ENCODE data around the gene SPNS2.

Gene SPNS2

DNA sequence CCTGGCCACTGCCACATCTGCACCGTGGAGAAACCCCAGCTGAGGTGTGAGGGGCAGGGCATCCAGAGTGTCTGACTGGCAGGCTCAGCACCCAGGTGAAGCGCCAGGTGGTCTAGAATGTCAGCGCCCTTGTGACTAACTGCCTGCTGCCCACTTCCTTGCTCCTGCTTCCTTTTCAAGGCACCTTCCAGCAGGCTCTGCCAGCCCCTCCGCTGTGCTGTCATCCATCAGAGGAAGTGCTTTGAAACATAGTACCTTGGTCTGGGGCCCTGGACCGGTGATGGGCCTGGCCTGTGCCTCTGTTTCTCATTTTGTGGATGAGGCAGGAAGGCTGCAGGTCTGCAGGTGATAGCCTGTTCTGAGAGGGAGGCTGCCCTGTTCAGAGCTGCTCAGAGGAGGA, 5.5 kb downstream of the SPNS2 start:
- DNase-seq: no peak

DNA sequence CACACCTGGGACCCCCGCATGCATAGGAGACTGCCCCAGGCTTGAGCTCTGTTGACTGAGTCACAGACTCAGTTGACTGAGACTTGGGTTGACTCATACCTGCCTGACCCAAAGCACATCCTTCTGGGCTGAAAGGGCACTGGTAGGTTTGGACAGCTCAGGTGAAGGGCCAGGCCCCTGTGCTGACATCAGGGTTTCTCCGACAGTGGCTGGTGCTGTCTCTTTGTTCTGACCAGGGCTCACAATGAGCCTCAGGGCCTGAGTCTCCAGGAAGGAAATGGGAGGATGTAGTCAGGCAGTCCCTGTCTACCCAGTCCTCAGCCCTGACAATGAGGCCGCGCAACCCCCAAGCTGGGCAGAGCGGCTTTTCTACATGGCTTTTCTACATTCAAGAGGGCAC, 6.5 kb downstream of the SPNS2 start:
- no peak for DNase-seq

DNA sequence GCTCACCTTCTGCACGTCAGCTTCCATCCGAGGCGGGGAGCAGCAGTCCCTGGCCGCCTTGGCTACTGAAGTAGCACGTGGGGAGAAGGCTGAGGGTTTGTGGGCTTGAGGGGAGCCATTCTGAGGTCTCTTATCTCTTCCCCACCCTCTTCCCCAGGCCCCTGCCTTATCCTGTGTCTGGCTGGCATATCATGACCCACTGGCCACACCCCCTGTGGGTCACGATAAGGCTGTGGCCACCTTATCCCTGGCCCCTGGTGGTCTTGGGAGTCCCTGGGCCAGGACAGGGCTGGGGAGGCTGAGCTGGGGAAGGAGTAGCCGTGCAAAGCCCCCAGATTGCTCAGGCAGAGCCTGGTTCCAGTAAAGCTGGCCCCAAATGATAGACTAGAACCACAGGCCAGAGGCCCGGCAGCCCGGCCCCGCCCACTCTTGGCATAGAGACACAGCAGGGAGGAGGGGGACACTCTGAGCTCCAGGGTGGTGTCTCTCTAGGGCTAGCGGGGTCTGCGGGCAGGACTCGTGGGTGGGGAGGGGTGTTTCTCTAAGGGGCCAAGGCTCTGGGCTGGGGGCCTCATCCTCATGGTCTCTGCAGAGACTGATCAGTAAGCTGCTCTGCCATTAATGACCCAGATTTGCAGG, 7.6 kb downstream of the SPNS2 start:
- DNase-seq: peak; percentile 72

DNA sequence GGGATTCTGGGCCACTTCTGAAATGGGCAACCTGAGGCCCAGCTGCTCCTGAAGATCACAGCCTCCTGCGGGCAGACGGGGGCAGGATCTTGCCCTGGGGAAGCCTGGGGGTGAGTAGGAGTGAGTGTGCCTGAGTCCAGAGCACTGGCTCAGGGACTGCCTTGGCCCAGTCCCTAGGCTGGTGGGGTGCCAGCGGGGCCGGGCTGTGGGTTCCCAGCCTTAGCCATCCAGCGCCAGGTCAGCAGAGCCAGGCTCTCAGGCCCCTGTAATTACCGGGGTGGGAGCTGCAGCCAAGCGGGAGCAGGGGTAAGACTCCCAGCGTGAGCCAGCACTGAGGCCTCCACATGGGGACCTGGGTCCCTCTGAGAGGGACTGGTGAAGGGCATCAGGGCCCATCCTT, 8.2 kb downstream of the SPNS2 start:
- DNase-seq: peak; percentile 67

DNA sequence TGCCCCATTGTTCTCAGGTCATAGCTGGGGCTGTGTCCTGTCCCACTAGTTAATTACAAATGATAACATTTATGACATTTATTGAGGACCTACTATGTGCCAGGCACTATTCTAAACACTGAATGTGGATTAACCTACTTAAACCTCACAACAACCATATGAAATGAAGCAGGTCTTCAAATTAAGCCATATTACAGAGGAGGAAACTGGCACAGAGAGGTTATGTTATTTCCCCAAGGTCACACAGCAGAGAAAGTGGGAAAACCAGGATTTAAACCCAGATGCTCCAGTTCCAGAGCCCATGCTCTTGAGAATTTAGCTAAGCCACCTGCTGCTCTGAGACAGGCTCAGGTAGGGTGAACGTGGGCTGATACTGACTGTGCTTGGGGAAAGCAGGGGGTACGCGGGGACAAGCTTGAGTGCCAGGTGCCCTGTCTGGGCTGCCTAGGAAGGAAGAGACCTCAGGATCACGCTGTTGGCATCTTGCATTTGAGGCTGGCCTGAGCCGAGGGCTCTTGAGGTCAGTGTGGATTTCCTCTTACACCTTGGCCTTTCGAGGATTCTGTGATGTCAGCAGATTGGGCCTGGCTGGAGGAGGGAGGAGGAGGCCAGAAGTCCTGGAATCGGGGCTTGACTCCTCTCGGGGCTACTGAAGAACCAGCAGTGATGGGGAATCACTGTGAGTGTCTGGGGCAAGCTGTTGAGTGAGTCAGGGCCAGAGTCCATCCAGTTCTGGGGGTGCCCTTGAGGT, 8.9 kb downstream of the SPNS2 start:
- DNase-seq: no peak

DNA sequence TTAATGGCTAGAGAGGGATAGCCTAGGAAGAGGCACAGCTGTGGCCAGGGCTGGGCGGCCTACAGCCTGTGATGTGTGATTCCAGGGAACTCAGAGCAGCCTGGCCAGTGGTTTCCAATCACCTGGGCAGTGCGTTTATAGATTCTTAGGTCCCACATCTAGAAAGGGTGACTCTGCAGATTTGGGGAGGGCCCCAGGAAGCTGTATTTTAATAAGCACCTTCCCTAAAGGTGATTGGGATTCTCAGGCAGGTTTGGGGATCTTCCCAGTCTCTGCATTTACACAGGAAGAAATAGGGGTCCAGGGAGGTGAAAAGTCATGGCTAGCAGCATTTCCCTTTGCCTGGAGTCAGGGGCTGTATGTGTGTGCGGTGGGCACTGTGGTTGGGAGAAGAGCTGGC, 9.5 kb downstream of the SPNS2 start:
- no peak for DNase-seq

DNA sequence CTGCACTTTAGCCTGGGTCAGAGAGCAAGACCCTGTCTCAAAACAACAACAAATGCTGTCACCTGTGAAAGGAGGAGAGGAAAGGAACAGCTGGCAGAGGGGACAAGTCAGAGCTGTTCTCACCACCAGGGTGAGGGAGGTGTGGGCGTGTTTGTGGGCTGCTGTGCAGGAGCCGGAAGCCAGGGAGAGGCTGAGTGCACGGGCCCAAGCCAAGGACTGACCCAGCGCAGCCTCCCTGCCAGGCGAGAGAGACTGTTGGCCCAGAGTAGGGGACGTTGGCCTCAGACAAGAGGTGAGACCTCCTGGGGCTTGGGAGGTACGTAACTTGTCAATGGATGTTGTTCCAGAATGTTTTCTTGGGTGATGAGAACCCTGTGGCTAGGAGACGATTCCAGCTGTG, 10.7 kb downstream of the SPNS2 start:
- DNase-seq: no peak

DNA sequence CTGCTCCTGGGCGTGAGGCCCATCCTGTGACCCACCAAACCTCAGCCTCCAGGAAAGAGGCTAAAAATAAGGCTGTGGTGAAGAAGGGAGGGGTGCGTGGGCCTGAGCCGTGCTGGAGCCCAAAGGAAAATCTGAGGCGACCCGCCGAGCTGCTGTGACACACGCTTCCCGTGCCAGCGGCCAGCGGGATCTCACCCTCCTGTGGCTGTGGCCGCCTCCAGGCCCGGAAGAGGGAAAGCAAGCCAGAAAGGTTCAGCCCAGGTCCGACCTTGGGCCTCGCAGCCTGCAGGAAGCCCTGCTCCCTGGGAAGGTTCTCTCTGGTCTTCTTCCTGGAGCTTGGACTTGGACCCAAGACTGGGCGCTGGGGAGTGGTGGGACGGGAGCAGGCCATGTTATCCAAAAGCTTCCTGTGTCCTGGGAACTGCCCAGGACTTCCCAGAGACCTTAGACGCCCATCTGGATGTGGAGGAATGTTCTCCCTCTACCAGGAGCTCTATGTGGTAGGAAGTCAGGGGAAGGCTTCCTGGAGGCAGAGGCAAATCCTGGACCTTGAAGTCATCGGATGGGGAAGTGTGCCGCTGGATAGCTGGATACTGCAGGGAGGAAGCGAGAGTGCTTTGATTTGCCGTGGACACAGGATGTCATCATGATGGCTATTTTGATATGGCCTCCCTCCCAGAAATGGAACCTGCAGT, 11.4 kb downstream of the SPNS2 start:
- DNase-seq: peak; percentile 76

DNA sequence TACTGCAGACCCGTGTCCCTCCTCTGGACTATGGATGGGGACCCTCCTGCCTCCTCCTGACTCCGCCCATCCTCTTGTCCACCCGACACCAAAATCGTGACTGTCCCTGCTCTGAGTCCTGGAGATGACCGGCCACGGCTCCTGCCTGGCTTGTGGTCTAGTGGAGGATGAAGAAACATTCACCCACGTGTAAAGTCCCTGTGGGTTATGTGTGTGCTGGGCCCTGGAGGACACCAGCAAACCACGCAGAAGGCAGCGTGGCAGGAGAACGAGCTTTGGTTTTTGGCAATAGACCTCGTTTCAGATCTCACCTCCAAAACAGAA, 11.9 kb downstream of the SPNS2 start:
- DNase-seq: no peak

DNA sequence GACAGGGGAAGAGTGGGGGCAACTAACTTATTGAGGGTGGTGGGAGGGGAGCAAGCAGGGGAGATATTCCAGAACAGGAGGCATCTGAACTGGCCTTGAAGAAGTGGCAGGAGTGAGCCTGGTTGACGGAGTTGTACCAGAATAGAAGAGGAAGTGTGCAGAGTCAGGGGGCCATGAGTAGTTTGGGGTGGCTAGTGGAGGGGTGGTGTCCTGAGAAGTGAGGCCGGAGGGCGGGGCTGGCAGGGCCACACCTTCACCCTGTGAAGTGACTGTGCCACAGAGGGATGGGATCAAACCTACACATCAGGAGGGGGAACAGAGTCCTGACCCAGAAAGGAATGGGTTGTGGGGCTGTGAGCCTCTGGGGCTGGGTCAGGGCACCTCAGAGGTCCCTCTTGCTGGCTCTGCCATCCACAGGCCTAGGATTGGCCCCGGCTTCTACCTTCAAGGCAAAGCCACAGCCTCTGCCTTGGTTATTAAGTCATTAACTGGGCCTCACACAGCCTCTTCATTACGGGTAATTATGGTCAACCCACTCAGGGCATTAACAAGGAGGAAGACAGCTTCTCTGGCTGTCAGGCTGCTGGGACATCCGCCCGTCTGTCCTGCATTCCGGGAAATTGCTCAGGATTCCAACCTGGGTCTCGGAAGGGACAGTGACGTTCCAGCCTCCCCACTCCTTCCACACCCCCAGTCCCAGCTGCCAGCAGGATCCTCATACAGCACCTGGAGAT, 12.7 kb downstream of the SPNS2 start:
- no peak for DNase-seq

DNA sequence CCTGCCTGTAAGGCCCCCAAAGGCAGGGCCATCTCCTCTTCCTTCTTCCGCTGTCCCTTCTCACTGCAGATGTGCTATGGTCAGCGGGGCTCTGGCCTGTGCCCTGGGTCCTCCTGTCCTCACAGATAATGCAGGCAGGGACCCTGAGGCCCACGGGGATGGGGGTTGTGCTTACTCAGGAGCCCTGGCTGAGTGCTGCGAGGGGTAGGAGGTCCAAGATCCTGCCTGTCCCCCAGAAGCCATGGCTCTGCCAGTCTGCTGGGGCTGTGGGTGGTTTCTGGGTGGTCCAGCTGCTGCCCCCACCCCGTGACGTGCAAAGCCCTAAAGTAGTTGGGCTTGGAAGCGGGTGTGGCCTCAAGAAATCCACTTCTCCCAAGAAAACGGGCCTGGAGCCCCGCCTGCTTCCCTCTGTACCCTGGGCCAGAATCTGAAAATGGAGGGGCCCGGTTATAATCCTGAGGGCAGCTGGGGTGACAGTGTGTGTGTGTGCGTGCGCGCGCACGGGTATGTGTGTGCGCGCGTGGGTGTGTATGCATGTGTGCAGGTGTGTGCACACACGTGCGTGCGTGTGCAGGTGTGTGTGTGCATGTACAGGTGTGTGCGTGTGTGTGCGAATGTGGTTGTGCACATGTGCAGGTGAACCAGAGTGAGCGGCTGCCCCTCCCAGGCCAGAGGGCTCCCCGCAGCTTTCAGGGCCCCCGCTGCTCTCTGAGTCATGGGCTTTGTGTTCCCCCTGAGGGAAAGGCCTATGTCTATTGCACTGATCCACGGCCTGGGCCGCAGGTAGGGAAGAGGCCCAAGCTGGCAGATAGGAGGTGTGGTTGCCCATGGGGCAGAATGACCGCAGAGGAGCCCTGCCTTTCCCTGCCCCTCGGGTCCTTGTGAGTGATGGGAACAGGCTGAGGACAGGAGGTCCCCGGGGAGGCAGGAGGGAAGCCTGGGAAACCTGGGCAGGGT, 13.8 kb downstream of the SPNS2 start:
- no peak for DNase-seq

DNA sequence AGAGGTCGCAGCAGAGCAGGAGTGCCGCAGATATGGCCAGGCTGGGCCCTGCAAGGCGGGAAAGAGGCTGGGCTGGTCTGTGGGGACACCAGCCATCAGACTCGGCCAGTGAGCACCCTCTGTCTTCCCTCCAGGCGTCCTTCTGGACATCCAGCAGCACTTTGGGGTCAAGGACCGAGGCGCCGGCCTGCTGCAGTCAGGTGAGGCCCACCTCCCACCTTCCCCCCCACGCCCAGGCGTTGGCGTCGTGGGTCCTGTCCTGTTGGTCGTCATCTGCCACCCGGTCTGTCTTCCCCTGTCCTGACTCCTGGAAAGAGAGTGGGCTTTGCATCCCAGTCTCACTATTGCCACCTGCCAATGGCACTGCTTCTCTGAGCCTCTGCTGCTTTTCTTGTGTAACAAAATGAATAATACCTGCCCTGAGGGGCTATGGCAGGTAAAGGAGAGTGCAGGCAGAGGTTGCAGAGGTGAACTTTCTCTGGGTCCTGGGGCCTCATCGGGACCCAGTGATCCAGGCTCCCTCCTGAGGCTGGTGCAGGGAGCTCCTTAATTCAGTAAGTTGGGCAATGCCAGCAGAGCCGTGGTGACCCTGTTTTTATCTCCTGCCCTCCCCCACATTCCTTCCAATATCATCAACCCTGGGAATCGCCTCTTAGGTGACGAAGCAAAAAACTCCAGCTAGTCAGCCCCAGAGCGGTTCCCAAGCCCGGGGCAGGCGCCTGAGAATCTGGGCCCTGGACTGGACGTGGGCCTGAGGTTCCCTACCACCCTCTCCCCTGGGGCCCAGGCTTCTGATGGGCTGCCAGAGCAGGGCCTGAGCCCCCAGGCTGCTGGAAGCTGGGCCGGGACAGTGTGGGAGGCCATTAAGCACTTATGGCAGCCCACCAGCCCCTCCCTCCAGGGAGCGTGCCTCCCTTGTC, 14.7 kb downstream of the SPNS2 start:
- DNase-seq: no peak

DNA sequence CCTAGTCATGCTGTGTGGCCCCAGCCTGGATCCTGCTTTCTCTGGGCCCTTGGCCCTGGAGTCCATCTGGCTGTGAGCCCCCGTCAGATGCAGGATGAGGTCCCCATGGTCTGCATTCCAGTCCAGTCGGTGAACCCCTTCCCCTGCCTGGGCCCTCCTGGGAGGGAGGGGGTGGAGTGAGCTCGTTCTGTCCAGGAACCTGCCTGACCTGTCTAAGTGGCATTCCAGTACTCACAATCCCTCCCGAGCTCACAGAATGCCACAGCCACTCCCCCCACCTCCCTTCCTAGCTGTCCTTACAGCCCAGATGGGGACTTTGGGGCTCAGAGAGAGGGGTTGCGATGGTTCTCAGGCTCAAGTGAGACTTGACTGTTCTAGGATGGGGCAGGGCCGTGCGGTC, 15.5 kb downstream of the SPNS2 start:
- no peak for DNase-seq

DNA sequence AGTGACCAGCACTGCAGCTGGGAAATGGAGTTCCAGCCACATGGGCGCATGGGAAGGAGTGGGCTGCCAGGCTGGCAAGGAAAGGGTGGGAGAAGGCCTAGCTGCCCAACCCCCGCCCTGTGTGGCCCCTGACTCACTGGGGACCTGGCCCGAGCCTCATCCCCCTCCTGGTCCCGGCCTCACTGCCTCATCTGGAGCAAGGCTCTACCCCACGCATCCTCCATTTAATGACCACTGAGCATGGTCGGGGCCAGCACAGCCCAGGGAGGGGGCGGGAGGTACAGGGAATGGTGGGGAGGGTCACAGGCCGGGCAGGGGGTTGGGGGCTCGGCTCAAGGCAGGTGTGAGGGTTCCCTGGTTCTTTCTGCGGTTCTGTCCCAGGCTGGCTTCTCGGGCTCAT, 16.1 kb downstream of the SPNS2 start:
- DNase-seq: no peak

DNA sequence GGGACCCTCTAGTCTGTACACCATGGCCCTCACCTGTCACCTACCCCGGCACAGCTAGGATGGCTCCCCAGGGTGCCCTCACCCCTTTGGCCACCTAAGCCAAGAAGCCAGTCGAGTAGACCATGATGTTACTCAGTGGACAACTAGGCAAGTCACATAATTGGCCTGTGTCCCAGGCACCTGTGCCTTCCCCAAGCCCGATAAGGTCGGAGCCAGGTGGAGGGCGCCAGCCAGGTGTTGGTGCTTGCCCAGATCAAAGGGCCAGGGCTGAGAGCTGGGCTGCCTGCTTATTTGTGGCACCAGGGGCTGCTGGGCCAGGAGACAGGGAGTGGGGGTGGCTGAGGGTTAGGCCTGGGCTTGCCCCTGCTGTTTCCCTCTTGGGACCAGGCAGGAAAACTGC, 16.8 kb downstream of the SPNS2 start:
- no peak for DNase-seq

DNA sequence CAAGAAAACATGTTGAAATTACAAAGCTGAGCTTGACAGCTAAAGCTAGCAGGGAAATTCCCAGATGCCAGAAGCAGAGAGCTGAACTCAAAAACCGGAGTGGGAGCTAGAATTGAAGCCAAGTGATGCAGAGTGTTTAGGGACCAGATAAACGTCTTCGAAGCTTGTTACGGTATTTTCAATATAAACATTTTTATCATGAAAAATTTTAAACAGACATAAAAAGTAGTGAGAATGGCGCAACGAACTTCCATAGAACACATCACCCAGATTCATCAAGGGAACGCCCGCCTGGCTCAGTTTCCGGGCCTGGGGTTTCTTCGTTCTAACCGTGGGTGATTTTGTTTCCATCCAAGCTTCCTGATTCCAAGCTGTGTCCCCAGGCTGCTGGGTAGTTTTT, 18.1 kb downstream of the SPNS2 start:
- DNase-seq: peak; percentile 43

DNA sequence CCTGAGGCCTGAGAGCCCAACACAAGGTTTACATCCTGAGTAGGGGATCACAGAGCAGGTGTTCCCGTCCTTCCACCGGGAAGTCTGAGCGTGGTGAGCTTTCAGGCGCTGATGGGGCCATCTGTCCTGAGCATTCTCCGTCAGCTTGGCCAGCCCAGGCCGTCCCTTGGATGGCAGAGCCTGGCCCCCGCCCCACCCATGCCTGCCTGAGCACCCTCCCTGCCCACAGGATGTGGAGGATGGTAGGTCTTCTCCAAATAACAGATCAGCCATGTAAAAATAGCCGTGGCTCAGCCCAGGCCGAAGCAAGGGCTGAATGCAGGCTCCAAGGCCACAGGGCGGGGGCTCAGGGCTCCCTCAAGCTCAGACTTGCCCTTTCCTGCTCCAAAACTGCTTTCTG, 20.2 kb downstream of the SPNS2 start:
- peak; percentile 34 for DNase-seq

DNA sequence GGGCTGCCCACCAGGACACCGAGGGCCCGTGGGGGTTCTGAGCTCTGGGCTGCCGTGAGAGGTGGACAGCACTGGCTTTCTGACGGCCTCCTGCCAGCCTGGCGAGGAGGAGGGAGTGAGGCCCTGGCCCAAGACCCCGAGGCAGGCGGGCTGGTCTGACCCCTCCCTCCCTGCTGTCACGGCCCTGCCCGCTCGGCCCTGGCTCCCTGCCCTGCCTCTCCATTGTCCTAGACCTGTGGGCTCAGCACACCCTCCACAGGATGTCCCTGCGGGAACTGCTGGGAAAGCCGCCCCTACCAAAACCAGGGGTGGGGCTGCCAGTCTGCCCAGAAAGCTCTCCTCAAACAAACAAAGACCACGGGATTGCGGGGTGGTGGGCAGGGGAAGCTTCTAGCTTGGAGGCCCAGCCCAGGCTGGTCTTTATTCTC, 20.7 kb downstream of the SPNS2 start:
- peak; percentile 68 for DNase-seq

DNA sequence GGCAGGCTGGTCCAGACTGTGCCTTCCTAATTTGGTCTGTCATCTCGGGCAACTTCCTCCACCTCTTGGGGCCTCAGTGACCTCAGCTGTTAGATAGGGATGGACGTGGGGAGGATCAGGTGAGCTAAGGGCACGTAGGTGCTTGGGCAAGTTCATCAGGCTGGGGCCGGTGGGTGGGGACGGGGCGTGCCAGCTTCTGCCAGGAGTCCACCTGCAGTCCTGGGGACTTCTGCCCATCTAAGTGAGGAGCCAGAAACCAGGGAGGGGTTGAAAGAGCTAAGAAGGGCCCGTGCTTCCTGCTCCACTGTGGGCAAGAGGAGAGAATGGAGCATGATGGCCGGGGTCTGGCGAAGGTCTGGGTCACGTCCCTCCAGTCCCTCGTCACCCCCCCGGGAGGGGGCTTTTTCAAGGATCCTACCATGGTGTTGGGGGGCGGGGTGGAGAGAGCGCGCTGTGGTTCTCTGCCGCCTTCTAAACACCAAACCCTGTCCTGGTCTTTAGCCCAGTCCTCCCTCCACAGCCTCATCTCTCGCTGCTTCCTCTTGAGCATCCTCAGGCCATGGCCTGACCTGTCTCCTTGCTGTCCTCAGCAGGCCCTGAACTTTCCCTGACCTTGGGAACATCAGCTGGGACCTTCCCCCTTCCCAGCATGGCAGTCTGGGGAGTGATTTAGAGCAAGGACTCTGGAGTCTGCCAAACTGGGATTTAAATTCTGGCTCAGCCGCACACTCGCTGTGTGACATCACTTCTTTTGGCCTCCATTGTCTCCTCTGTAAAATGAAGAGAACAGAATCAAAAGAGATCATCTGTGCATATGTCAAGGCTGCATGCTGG, 21.6 kb downstream of the SPNS2 start:
- no peak for DNase-seq

DNA sequence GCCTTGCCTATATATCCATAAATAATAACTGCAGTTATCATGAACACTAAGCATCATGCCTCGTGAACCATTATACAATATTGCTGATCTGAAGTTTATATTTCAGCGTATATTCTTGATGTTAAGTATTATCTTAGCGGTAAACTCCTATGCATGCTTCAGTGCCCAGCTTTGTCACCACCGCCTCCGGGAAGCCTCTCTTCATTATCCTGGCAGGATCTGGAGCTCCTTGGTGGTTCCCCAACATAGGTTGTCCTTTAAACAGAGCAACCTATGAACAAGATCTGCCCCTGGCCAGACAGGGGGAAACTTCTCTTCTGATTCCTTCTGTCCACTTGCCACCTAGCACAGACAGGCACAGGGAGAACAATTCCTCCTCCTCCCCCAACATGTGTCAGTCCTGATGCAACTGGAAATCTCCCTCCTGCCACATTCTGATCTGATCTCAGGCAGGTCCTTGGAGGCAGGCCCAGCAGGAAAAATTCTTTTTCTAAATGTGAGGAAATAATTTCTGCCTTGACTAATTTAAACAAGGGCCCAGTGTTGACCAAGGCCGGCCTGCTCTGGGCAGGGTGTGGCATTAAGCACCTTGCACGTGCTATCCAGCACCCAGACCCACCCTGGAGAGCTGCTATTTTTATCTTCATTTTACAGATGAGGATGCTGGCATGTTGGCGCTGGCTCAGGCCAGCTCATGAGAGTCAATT, 22.4 kb downstream of the SPNS2 start:
- no peak for DNase-seq

All from right hindlimb (tissue), 1 donor.